Measurements from ENCODE around the gene DCP1A.

The DCP1A gene

DNA sequence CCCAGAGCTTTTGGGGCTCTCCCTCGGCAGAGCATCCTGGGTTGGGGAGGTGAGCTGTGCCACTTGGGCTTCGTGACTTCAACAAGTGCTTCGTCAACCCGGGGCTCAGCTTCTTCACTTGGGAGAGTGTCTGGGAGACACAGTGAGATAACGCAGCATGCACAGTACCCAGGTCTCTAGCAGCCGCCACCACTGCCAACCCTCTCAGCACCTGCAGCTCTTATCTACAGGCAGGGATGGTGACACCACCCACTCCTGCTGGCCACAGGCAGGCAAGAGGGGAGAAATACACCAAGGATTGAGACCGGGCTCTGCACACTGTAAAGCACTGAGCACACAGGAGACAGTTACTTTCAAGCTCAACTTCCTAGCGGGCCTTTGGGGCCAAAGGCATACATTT, 103.1 kb downstream of the DCP1A start:
- no peak for DNase-seq (ENCODE audit: low read depth in 2 of 2)

DNA sequence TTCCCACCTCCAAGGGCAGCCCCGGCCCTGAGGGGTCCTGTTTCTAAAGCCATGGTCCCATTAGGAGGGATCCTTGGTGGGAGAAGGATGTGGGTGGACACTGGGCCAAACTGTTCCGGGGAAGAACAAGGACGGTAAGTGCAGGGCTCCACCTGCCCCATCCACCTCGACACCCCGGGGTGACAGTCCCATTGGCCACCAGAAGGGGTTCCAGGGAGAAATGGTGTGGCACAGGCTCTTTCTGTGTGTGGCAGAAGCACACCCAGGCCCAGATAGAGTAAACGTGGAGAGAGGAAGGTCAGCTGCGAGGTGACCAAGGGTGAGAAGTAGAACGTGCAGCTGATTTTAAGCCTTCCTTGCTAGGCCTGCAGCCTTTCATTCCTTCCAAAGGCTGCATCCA, 103.6 kb downstream of the DCP1A start:
- DNase-seq (ENCODE audit: low read depth in 2 of 2), result no peak

DNA sequence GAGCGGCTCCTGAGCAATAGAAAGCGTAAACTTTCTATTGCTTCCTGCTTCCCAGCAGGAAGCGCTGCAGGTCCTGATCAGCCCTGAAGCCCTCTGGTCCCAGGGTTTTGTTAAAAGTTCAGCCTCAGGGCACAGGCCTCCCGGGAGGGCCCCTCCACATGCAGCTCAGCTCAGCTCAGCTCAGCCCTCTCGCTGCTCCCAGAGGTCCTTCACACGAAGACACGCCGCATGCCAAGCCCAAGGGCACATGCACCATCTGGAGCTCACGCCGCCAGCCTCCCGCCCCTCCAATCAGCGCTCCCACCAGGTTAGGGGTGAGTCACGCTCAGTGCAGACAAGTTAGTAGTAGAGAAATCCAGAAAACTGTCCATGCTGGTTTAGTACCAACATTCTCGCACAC, 104.2 kb downstream of the DCP1A start:
- DNase-seq (ENCODE audit: low read depth in 2 of 2), result no peak

DNA sequence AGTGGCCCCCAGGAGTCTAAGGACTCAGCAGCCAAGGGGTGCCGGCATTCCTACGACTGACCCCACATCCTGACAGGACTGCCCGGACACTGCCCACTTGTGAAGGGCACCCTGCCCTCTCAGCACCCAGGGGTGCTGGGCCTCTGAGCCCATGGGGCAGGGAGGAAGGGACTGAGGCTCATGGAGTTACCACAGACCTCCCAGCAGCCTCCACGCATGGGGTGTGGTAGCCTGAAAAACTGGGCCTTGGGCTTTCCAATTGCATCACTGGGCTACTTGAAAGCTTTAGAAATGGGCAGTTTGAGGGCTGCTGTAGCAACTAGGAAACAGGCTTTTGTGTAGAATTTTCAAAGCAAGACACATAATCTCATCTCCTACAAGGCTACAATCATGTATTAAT, 104.7 kb downstream of the DCP1A start:
- no peak for DNase-seq (ENCODE audit: low read depth in 2 of 2)

DNA sequence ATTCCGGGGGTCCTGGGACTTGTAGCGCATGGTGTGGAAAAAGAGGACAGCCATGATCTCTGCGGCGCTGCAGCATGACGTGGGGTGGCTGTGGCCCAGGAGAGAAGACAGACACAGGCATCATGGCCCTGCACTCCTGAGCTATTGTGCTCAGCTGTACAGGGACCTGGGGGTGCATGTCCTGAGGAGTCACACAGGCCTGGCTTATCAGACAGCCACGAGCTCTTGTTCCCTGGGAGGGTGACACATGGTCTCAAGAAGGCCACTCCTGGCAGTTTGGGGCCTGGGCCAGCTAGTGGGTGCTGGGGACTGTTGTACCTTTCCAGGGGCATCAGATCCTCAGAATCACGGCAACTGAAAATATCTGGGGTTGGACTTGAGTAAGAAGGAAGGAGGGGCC, 105.2 kb downstream of the DCP1A start:
- no peak for DNase-seq (ENCODE audit: low read depth in 2 of 2)

DNA sequence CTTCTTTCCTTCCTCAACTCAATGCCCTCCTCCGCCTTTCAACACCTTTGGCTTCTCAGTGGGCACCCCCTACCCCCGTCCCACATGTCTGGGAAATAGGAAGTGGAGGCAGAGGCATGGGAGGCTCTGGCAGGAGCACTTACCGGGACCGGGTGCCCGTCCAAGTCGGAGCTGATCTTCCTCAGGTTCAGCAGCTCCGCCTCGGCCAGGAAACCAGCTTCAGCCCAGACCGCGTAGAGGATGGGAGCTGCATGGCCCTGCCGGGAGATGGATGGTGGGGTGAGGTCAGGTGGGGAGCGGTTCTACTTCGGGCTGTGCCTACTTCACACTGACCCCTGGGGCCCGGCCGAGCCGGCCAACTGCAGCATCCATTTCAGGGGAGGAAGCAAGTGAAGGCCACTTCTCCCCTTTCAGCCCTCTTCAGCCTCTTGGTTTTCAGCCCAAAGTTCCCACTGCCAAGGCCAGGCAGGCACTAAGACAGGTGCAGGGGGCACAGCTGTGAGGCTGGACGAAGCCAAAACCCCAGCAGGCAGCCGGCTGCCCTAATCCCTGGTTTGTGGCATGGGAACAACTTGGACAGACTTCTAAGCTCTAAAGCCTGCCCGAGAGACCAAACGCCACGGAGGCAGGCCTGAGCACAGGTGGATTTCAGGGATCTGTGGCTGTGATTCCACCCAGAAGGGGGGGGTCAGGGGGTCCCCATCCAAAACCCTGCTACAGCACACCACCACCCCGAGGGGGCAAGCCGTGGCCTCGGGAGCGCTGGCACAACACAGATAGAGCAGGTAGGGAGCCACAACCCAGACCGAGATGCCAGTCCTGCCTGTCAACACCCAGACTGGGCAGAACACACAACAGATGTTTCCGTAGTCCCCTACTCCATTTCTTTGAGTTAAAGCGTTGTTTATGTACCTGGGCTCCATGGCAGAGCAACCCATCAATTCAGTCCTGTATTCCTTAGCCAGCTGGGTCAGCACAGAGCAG, 106.1 kb downstream of the DCP1A start:
- no peak for DNase-seq (ENCODE audit: low read depth in 2 of 2)

DNA sequence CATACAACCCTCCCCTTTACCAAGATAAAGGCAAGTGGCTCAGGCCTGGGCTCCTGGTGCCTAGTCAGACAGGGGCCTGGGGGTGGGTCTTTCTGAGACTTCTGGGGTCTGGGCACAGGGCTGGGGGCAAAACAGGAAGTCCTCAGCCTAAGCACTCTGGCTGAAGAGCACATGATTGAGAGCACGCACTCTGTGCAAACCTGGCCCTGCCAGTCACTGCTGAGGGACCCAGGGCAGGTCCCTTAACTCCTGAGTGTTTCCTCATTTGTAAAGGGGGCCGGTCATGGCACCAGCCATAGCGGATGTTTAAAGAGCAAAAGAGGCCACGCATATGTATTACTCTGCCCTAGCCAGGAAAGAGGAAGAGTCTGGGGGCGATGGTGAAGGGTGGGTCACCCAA, 107.5 kb downstream of the DCP1A start:
- no peak for DNase-seq (ENCODE audit: low read depth in 2 of 2)

DNA sequence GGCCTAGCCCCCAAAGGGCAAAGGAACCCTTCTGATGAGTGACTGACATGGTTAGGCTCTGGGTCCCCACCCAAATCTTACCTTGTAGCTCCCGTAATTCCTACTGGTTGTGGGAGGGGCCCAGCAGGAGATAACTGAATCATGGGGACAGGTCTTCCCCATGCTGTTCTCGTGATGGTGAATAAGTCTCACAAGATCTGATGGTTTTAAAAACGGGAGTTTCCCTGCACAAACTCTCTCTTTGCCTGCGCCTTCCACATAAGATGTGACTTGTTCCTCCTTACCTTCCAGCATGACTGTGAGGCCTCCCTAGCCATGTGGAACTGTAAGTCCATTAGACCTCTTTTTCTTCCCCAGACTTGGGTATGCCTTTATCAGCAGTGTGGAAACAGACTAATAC, 108.5 kb downstream of the DCP1A start:
- no peak for DNase-seq (ENCODE audit: low read depth in 2 of 2)

DNA sequence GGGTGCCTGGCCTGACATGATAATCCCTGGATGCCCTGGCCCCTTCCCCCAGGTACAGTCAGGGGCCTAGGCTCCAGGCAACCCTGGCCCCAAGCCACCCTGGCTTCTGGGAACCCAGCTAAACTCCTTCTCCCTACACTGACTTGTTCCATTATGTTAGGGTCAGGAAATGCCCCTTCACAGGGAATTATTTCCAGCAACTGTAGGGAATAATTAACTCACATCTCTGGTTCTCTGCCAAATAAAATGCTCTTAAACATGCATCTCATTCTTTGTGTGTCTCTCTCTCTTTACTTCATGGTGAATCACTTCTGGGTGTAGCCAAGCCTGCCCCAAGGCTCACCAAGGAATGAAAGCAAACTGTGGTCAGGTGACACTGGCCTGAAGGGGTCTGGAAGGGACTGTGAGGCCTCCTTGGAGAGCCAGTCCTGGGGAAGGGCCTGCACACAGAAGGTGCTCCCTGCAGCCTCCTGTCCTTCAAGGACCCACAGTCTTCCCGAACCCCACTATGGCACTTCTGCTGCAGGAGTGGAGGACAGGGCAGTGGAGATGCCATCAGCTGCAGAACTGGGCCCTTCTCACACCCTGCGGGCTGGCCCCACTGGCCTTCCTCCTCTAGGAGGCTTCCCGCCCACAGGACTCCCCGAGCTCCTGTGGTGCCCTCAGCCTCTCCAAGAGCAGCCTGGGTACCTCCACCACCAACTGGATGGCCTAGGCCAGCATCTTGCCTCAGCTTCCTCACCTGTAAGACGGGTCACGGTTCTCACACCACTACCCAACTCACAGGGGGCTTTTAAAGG, 109.1 kb downstream of the DCP1A start:
- DNase-seq (ENCODE audit: low read depth in 2 of 2), result no peak

DNA sequence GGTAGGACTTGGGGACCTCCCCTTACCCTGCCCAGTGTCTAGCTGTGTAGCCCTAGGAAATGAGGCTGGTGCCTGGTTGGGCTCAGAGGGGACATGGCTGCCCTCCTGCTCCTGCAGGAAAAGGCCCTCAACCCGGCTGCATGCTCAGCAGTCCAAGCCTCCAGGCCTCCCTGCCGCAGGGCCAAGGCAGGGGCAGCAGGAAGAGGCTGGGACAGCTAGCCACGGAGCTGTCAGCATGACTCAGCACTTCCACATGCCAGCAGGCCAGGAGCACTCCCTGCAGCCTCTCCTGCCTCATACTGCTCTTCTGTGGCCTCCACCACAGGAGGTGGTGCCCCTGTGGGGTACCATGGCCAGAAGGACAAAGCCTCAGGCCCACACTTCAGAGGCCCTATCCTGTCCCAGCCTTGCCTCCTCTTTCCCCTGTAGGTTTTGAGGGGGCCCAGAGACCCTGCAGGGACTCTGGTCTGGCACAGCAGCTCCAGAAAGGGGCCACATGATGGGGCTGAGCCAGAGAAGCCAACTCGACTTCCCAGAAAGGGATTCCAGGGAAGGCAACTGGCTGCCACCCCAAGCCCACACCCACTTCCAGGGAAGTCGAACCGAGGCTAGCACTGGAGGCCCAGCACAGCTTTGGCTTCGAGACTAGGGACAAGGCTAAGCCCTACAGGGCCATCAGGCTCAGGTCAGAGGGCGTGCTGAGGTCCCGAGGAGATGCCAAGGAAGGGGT, 111.1 kb downstream of the DCP1A start:
- no peak for DNase-seq (ENCODE audit: low read depth in 2 of 2)

DNA sequence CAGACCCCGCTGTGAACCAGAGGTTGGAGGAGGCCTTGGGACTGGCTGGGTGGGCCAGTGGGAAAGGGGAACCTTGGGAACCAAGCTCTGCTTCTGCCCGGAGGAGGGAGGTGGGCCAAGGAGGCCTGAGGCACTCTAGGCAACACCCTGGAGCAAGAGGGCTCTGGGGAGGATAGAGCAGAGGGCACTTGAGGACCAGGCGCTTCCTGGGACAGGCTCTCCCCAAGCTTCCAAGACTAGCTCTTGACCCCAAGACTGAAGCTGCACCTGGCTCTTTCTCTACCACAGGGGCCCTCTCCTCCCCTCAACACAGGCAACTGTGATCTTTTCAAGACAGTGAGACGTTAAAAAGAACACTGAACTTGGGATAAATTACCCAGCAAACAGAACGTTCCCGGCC, 111.8 kb downstream of the DCP1A start:
- no peak for DNase-seq (ENCODE audit: low read depth in 2 of 2)

DNA sequence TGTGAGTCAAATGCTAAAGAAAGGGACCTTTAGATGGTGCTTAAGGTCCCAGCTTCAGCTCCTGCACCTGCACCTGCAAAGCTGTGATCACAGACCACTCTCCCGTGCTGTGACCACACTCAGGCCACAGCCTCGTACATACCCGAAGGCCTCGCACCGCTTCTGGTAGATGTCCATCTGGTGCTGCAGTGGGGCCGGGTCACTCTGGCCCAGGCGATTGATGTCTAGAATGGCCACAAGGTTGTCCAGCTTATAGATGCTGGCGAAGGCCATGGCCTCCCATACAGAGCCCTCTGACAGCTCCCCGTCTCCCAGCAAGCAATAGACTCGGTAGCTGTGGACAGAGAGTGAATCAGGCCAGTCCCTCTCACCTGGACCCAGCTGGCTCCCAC, 112.5 kb downstream of the DCP1A start:
- DNase-seq (ENCODE audit: low read depth in 2 of 2), result no peak

DNA sequence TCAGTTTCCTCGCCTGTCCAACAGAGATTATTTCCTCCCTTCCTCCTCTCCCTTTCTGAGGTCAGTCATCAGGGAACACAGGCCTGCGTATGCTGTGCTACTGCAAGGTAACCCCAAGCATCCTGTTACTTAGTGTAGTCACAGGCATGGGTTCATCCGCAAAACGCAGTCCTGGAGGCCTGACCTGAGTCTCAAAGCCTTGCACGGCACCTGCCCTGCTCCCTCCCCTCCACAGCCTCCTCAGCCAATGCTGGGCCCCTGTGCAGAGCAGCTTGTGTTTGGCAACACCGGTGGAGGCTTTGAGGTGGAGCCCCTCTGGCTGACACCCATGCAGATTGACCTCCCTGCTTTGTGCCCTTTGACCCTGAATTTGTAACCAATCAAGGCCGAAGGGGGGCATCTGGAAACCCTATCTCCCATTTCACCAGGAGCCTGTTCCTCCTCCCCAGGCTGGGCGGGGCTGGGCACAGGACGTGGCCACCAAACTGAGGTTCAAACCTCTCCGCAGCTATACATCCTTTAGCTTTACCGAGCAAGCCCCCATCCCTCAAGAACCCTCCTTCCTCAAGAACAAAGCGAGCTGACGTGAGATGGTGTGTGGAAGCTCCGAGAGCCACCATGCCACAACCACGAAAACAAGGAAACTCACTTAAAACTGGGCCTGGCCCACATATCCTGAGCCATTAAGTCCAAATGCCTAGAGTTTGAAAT, 113.1 kb downstream of the DCP1A start:
- DNase-seq (ENCODE audit: low read depth in 2 of 2), result no peak
